Cardiac fibroblast (primary cell): ENCODE data around the gene COL5A1.

Experiments used
- DNase-seq, 2 donors: peaks; one replicate each; pipeline versions ENCODE4 v3.0.0 to v3.0.0-alpha.2; 2010; ENCODE audit warnings: low read depth in 2 of 2
- H3K4me3 ChIP-seq, 2 donors: replicated peaks in 1 of 2; 1 replicate in 1 of 2; 2 replicates in 1 of 2; pipeline ENCODE4 v1.5.1; 2011; ENCODE audit warnings: low read depth in 2 of 2, low read length in 2 of 2, mild to moderate bottlenecking in 2 of 2, moderate library complexity in 1 of 2
- TF ChIP-seq, protein P1 (sequence below): IDR thresholded peaks from one replicate; pipeline ENCODE4 v1.5.1; 2011; ENCODE audit warnings: low read depth, mild to moderate bottlenecking, low read length, inconsistent platforms

Gene COL5A1

DNA sequence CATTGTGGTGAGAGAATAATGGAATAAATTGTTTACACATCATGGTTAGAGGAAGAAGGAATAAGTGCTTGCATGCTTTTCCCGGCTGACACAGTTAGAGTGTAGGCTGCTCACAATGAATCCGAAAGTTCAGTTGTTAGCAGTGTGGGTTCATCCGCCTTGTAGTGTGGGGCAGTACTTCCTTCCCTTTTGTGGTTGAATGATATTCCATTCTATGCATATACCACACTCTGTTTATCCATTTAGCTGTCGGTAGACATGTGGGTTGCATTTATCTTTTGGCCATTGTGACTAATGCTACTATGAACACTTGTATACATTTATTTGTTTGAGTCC is 84.0 kb downstream of the COL5A1 start:
- no peak for DNase-seq
- TF ChIP-seq, protein P1, sequence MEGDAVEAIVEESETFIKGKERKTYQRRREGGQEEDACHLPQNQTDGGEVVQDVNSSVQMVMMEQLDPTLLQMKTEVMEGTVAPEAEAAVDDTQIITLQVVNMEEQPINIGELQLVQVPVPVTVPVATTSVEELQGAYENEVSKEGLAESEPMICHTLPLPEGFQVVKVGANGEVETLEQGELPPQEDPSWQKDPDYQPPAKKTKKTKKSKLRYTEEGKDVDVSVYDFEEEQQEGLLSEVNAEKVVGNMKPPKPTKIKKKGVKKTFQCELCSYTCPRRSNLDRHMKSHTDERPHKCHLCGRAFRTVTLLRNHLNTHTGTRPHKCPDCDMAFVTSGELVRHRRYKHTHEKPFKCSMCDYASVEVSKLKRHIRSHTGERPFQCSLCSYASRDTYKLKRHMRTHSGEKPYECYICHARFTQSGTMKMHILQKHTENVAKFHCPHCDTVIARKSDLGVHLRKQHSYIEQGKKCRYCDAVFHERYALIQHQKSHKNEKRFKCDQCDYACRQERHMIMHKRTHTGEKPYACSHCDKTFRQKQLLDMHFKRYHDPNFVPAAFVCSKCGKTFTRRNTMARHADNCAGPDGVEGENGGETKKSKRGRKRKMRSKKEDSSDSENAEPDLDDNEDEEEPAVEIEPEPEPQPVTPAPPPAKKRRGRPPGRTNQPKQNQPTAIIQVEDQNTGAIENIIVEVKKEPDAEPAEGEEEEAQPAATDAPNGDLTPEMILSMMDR, result no peak

DNA sequence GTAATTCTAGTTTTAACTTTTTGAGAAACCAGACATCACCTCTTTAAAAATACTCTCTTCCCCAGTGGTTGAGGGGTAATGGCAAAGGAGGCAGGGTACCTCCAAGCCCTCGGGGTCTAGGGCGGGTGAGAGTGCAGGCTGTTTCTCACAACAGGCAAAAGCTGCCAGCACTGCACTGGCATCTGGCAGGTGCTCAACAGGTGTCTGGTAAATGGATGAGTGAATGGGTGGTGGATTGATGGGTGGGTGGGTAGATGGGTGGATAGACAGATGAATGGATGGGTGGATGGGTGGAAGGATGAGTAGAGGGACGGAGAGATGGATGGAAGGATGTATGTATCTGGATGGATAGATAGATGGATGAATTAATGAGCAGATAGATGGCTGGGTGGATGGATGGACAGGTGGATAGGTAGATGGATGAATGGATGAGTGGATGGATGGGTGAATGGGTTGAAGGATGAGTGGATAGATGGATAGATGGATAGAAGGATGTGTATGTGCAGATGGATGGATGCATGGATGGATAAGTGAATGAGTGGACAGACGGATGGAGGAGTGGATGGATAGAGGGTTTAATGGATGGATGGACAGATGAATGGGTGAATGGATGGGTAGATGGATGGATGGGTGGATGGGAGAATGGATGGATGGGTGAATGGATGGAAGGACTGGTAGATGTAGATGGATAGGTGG is 84.6 kb downstream of the COL5A1 start:
- DNase-seq, result no peak
- no peak overlapping the region for H3K4me3 ChIP-seq
- TF ChIP-seq, protein P1, result no peak

More for the DNA sequence above, 84.0 kb downstream of the COL5A1 start:
- no peak overlapping the region for H3K4me3 ChIP-seq

DNA sequence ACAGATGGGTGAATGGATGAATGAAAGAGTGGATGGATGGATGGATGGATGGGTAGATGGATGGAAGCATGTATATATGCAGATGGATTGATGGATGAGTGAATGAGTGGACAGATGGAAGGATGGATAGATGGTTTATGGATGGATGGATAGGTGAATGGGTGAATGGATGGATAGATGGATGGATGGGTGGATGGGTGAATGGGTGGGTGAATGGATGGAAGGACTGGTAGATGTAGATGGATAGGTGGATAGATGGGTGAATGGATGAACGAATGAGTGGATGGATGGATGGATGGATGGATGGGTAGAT is 85.1 kb downstream of the COL5A1 start:
- DNase-seq, result no peak
- TF ChIP-seq, protein P1, result no peak
- H3K4me3 ChIP-seq, result no peak overlapping the region

DNA sequence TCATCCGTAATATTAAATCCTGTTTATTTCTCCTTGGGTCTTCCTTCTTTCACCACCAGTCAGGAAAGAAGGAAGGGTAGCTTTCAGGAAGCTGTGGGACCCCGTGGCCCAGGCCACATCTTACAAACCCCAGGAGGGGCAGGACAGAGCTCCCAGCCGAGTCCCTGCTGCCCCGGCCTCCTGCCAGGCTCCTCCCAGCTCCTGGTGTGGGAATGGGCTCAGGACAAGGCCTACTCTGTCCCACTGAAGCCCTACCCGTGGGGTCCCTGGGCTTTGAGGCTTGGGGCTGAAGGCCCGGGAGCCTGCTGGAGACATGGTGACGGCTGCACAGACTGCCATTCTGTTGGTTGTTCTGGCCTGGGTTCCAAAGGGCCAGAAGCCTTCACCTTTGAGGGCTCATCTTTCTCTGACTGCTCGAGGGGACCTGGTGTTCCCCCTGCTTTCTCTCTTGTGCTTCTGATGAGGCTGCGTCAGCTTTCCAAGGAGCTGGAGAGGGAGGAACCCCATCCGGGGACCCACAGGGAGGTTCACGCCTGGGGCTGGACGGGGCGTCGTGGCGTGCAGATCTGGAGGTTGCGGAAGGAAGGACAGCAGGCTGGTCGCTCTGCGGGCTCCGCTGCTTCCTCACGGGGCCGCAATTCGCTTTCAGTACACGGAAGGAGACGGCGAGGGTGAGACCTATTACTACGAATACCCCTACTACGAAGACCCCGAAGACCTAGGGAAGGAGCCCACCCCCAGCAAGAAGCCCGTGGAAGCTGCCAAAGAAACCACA is 86.6 kb downstream of the COL5A1 start:
- no peak for DNase-seq
- TF ChIP-seq, protein P1, result no peak
- H3K4me3 ChIP-seq, result no peak overlapping the region

DNA sequence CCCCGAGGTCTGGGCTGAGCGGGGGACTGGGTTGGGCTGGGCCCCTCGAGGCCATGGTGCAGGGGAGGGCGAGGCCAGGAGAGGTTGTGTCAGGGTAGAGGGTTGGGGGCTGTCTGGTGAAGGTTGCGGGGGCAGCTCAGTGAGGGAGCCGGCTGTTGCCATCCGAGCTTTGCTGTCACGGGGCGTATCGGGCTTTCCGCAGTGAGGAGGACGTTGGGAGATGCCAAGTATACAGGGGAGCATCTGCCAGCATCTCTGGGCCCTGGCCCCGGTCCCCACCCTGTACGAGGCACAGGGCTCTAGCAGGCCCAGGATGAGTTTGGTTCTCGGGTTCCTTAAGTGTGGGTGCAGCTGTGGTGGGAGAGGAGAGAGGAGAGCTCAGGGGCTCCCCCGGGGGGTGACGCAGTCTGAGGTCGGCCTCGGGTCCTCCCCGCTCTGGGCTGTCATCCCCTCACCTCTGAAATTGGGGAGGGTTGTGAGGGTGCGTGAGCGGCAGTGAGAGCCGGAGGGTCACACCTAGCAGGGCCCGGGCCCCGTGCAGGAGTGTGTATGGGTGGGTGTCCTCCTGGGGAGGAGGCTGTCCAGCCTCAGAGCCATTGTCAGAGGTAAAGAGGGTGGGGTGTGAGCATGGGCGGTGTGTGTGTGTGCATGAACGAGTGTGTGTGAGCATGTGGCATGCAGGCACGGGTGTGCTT is 87.3 kb downstream of the COL5A1 start:
- H3K4me3 ChIP-seq, result no peak overlapping the region
- TF ChIP-seq, protein P1, result no peak
- DNase-seq, result no peak

DNA sequence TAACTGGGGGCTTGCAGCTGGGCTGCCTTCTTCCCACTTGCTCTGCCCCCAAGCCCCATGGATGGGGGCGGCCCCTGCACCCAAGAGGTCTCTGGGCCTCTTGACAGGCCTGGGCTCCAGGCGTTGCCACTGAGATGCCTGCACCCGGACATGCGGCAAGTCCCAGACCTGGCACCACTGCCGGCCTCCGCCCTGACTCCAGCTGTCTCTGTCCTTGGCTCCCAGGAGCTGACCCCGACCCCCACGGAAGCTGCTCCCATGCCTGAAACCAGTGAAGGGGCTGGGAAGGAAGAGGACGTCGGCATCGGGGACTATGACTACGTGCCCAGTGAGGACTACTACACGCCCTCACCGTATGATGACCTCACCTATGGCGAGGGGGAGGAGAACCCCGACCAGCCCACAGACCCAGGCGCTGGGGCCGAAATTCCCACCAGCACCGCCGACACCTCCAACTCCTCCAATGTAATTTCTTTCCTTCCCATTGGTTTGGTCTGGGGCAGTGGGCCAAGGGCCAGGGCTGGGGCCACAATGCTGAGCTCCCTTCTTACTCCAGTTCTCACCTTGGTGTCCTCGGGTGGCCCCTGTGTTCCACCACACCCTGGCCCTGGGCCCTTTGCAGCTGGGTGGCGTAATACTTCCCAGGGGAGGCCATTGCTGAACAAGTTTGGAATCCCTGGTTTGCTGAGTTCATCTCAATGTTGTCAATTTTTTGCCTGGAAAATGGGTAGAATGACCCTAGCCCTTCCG is 88.6 kb downstream of the COL5A1 start:
- H3K4me3 ChIP-seq, result no peak overlapping the region
- DNase-seq, result peak; percentile 32 to 52
- TF ChIP-seq, protein P1, result no peak
